Measurements from ENCODE around the gene SQOR.

Gene SQOR

DNA sequence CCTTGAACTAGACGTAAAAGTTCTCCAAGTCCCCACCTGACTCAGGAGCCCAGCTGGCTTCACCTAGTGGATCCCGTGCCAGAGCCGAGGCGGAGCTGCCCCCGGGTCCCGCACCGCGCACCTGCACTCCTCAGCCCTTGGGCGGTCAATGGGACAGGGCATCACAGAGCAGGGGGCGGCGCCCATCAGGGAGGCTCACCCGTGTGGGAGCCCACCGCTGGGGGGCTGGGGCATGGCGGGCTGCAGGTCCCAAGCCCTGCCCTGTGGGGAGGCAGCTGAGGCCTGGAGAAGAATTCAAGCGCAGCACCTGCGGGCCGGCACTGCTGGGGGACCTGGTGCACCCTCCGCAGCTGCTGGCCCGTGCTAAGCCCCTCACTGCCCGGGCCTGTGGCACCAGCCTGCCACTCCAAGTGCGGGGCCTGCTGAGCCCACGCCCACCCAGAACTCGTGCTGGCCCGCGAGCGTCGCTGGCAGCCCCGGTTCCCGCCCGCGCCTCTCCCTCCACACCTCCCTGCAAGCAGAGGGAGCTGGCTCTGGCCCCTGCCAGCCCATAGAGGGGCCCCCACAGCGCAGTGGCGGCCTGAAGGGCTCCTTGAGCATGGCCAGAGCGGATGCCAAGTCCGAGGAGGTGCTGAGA, 16.2 kb downstream of the SQOR start:
- DNase-seq (ENCODE audit: low read depth in 1 of 2, low spot score in 1 of 2), result no peak
- no peak overlapping the region for H3K27ac ChIP-seq (replicated peaks)
- H3K4me3 ChIP-seq (replicated peaks; ENCODE audit: insufficient read depth, low read length), result no peak overlapping the region
- TF ChIP-seq SPI1 (IDR thresholded peaks at IDR 0.05; ENCODE audit: borderline replicate concordance, low read depth), result no peak
- no peak for TF ChIP-seq POLR2AphosphoS5 (IDR thresholded peaks at IDR 0.05; ENCODE audit: low read depth)
- TF ChIP-seq GABPA (IDR thresholded peaks at IDR 0.05; ENCODE audit: low read depth), result no peak
- TF ChIP-seq, protein P1, sequence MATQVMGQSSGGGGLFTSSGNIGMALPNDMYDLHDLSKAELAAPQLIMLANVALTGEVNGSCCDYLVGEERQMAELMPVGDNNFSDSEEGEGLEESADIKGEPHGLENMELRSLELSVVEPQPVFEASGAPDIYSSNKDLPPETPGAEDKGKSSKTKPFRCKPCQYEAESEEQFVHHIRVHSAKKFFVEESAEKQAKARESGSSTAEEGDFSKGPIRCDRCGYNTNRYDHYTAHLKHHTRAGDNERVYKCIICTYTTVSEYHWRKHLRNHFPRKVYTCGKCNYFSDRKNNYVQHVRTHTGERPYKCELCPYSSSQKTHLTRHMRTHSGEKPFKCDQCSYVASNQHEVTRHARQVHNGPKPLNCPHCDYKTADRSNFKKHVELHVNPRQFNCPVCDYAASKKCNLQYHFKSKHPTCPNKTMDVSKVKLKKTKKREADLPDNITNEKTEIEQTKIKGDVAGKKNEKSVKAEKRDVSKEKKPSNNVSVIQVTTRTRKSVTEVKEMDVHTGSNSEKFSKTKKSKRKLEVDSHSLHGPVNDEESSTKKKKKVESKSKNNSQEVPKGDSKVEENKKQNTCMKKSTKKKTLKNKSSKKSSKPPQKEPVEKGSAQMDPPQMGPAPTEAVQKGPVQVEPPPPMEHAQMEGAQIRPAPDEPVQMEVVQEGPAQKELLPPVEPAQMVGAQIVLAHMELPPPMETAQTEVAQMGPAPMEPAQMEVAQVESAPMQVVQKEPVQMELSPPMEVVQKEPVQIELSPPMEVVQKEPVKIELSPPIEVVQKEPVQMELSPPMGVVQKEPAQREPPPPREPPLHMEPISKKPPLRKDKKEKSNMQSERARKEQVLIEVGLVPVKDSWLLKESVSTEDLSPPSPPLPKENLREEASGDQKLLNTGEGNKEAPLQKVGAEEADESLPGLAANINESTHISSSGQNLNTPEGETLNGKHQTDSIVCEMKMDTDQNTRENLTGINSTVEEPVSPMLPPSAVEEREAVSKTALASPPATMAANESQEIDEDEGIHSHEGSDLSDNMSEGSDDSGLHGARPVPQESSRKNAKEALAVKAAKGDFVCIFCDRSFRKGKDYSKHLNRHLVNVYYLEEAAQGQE (IDR thresholded peaks at IDR 0.05; ENCODE audit: insufficient replicate concordance, low read depth), result no peak
- TF ChIP-seq, protein P2, sequence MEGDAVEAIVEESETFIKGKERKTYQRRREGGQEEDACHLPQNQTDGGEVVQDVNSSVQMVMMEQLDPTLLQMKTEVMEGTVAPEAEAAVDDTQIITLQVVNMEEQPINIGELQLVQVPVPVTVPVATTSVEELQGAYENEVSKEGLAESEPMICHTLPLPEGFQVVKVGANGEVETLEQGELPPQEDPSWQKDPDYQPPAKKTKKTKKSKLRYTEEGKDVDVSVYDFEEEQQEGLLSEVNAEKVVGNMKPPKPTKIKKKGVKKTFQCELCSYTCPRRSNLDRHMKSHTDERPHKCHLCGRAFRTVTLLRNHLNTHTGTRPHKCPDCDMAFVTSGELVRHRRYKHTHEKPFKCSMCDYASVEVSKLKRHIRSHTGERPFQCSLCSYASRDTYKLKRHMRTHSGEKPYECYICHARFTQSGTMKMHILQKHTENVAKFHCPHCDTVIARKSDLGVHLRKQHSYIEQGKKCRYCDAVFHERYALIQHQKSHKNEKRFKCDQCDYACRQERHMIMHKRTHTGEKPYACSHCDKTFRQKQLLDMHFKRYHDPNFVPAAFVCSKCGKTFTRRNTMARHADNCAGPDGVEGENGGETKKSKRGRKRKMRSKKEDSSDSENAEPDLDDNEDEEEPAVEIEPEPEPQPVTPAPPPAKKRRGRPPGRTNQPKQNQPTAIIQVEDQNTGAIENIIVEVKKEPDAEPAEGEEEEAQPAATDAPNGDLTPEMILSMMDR (IDR thresholded peaks at IDR 0.05; ENCODE audit: insufficient read depth, low read length), result no peak
- no peaks in the 10 kb centered on the region for H3K27me3 ChIP-seq (ENCODE audit: insufficient read depth, poor library complexity, severe bottlenecking)

DNA sequence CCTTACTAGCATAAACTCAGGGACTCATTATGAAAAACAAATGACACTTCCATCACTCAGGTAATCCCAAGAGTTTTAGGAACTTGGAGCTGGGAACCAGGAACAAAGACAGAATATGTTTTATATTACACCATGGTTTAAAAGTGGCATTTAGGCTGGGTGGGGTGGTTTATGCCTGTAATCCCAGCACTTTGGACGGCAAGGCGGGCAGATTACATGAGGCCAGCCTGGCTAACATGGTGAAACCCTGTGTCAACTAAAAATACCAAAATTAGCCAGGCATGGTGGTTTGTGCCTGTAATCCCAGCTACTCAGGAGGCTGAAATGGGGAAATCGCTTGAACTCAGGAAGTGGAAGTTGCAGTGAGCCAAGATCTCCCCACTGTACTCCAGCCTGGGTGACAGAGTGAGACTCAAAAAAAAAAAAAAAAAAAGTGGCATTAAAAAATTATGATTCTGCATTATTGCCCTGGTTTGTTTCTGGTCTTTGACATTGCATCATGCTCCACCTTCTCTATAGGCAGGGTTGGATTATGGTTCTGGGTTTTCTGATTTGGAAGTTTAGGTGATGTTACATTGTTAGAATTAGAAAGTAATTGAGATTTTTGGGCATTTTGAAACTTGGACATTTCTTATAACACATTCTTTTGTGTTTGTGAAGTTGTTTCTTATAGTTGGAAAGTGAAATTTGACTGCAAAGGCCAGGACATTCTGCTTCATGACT, 19.0 kb downstream of the SQOR start:
- peak in 1 of 2 experiments; percentile 78 for DNase-seq (ENCODE audit: low read depth in 1 of 2, low spot score in 1 of 2)
- Histone ChIP-seq H3K4me3 (replicated peaks; ENCODE audit: insufficient read depth, low read length) (no peak overlapping the region), H3K27ac (replicated peaks) (peak overlapping the region; percentile 50), H3K27me3 (ENCODE audit: insufficient read depth, poor library complexity, severe bottlenecking) (no peaks in the 10 kb centered on the region)
- TF ChIP-seq SPI1 (IDR thresholded peaks at IDR 0.05; ENCODE audit: borderline replicate concordance, low read depth) (0 out of 2 replicates have a peak, but pooled peaks have one; percentile 46), GABPA (IDR thresholded peaks at IDR 0.05; ENCODE audit: low read depth) (no peak)

DNA sequence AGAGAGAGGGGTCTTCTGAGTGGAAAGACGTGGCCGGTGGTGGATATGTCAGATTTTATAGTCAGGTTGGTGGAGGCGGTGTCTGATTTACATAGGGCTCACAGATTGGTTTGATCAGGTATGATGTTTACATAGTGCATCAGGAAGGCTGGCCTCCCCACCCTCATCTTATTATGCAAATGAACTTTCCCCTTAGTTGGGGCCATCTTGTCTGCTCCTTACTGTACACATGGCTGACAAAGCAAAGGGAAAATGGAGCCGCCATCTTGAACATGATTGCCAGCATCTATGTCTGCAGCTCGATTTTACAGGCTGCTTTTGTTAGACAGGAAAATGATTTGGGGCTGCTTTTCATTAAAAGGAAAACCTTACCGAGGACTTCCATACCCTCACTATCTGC, 19.9 kb downstream of the SQOR start:
- H3K27me3 ChIP-seq (ENCODE audit: insufficient read depth, poor library complexity, severe bottlenecking), result no peaks in the 10 kb centered on the region
- no peak overlapping the region; the same call in 1 of the 2 replicates for H3K27ac ChIP-seq (replicated peaks)
- TF ChIP-seq SPI1 (IDR thresholded peaks at IDR 0.05; ENCODE audit: borderline replicate concordance, low read depth) (no peak), GABPA (IDR thresholded peaks at IDR 0.05; ENCODE audit: low read depth) (no peak), POLR2AphosphoS5 (IDR thresholded peaks at IDR 0.05; ENCODE audit: low read depth) (no peak)
- TF ChIP-seq, protein P1 (IDR thresholded peaks at IDR 0.05; ENCODE audit: insufficient replicate concordance, low read depth), result no peak
- TF ChIP-seq, protein P2 (IDR thresholded peaks at IDR 0.05; ENCODE audit: insufficient read depth, low read length), result no peak
- no peak for DNase-seq (ENCODE audit: low read depth in 1 of 2, low spot score in 1 of 2)
- no peak overlapping the region for H3K4me3 ChIP-seq (replicated peaks; ENCODE audit: insufficient read depth, low read length)

DNA sequence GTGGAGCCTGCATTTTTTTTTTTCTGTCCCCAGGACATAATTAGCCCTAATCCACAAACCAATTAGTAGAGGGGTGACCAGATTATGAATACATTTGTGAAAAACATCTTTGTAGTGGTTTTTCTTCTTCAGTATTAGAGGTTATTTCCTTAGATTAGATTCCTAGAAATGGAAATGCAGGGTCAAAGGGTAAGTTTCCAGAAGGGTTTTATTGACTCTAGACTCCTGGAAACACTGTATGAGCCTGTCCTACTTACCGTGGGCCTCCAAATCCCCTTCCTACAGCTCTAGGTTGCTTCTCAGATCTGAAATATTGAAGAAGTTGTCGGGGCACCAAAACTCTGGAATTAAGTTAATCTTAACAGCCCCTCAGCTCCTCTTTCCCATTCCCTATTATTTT, 22.4 kb downstream of the SQOR start:
- DNase-seq (ENCODE audit: low read depth in 1 of 2, low spot score in 1 of 2), result no peak
- TF ChIP-seq, protein P1 (IDR thresholded peaks at IDR 0.05; ENCODE audit: insufficient replicate concordance, low read depth), result no peak
- Histone ChIP-seq H3K27ac (replicated peaks) (no peak overlapping the region), H3K4me3 (replicated peaks; ENCODE audit: insufficient read depth, low read length) (no peak overlapping the region), H3K27me3 (ENCODE audit: insufficient read depth, poor library complexity, severe bottlenecking) (no peaks in the 10 kb centered on the region)
